ENCODE results near the gene NFATC2. TPM values are rescaled to one million over a fixed set of nuclear protein-coding genes. Genes with fewer than 3 reads are reported as not detected.

Gene NFATC2
- total RNA-seq, 1 experiment from 2014 or later: 0.61 TPM

GRCh38 chr20:51565298-51566144 is 23.0 kb upstream of the NFATC2 start:
- TF ChIP-seq, protein P1, sequence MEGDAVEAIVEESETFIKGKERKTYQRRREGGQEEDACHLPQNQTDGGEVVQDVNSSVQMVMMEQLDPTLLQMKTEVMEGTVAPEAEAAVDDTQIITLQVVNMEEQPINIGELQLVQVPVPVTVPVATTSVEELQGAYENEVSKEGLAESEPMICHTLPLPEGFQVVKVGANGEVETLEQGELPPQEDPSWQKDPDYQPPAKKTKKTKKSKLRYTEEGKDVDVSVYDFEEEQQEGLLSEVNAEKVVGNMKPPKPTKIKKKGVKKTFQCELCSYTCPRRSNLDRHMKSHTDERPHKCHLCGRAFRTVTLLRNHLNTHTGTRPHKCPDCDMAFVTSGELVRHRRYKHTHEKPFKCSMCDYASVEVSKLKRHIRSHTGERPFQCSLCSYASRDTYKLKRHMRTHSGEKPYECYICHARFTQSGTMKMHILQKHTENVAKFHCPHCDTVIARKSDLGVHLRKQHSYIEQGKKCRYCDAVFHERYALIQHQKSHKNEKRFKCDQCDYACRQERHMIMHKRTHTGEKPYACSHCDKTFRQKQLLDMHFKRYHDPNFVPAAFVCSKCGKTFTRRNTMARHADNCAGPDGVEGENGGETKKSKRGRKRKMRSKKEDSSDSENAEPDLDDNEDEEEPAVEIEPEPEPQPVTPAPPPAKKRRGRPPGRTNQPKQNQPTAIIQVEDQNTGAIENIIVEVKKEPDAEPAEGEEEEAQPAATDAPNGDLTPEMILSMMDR (conservative IDR thresholded peaks at IDR 0.05): no peak
- Histone ChIP-seq H4K5ac (ENCODE audit: insufficient read length, low read depth, low read length) (no peak overlapping the region), H4K91ac (ENCODE audit: insufficient read length, low read depth, low read length) (no peak overlapping the region), H3K27me3 (ENCODE audit: insufficient read depth, low read length) (peaks cover 26% of the 10 kb centered on the region; the same call in 1 of the 2 replicates), H3K27ac (ENCODE audit: insufficient read length, low read depth, low read length) (no peak overlapping the region), H2AK5ac (ENCODE audit: insufficient read length, low read length) (no peak overlapping the region), H3K18ac (ENCODE audit: insufficient read length, low read depth, low read length) (no peak overlapping the region), H3K9me3 (ENCODE audit: control insufficient read depth, low read depth, low read length) (no peaks in the 10 kb centered on the region), H3K56ac (ENCODE audit: insufficient read length, low read depth, low read length) (no peak overlapping the region), H3K9ac (ENCODE audit: extremely low read depth, insufficient read length, low read length) (no peak overlapping the region), H3K4ac (ENCODE audit: low read depth, low read length) (no peak overlapping the region), H2BK12ac (ENCODE audit: insufficient read length, low read depth, low read length) (no peak overlapping the region), H3K4me2 (ENCODE audit: insufficient read depth, insufficient read length, low read length) (no peak overlapping the region), H3K4me1 (ENCODE audit: insufficient read depth, low read length) (peaks cover 3% of the 10 kb centered on the region; the same call in 1 of the 2 replicates), H2BK120ac (ENCODE audit: low read depth, low read length, poor library complexity, severe bottlenecking) (no peak overlapping the region), H3K79me1 (ENCODE audit: insufficient read depth, low read depth, low read length, poor library complexity, severe bottlenecking) (no peaks in the 10 kb centered on the region), H4K20me1 (ENCODE audit: control insufficient read depth, insufficient read depth, insufficient read length) (no peaks in the 10 kb centered on the region), H3K23ac (ENCODE audit: insufficient read length, low read depth, low read length) (no peak overlapping the region), H2BK15ac (ENCODE audit: low read depth, low read length) (no peak overlapping the region), H3T11ph (ENCODE audit: low read length) (no peak overlapping the region), H4K8ac (replicated peaks; ENCODE audit: insufficient read length, low read depth, low read length) (no peak overlapping the region), H2BK5ac (ENCODE audit: insufficient read length, low read length) (no peak overlapping the region), H3K79me2 (ENCODE audit: insufficient read depth, low read length) (no peaks in the 10 kb centered on the region), H3K23me2 (ENCODE audit: insufficient read length, low read depth, low read length, poor library complexity, severe bottlenecking) (peaks cover 10% of the 10 kb centered on the region), H2AFZ (ENCODE audit: low read length) (no peak overlapping the region), H2BK20ac (ENCODE audit: low read depth, low read length, poor library complexity, severe bottlenecking) (no peak overlapping the region), H3K14ac (ENCODE audit: insufficient read depth, low read length) (no peak overlapping the region)
- no peaks in the 10 kb centered on the region; a peak in 1 of 7 replicates for H3K36me3 Mint-ChIP-seq (ENCODE audit: insufficient read depth in 1 of 3, low read depth in 3 of 3)
- H3K4me1 Mint-ChIP-seq: peaks cover 17 to 26% of the 10 kb centered on the region in 2 experiments
- no peak overlapping the region for H3K4me3 Mint-ChIP-seq
- H3K27ac Mint-ChIP-seq: no peak overlapping the region
- WGBS (ENCODE audit: extremely low coverage, insufficient read length, low lambda C conversion rate): no CpG with 5 or more reads among the region's 14 CpGs
- peaks cover 81% of the 10 kb centered on the region for H3K27me3 Mint-ChIP-seq (ENCODE audit: low read depth)
- peaks cover 0 to 2% of the 10 kb centered on the region in 2 experiments; a peak in 1 of 5 replicates for H3K9me3 Mint-ChIP-seq
- DNase-seq: no peak
